ENCODE results near the gene PCDHGA7. TPM values are rescaled to one million over a fixed set of nuclear protein-coding genes. Genes with fewer than 3 reads are reported as not detected.

PCDHGA7 gene
- total RNA-seq, 1 experiment from 2014 or later: 1.6 TPM

- no peak for DNase-seq (ENCODE audit: low spot score)
- peaks cover 68% of the 10 kb centered on the region for H3K9me3 Mint-ChIP-seq
- no peak overlapping the region for H3K27ac Mint-ChIP-seq
- H3K36me3 Mint-ChIP-seq: peaks cover 64% of the 10 kb centered on the region
- H3K27me3 Mint-ChIP-seq (ENCODE audit: low read depth): peaks cover 27% of the 10 kb centered on the region
- POLR2A ChIA-PET: no interaction called here
- 0 out of 2 replicates have a peak, but pooled peaks have one; percentile 60 for TF ChIP-seq IRF2 (CRISPR knock-in tag; IDR thresholded peaks at IDR 0.05; ENCODE audit: borderline replicate concordance, low read depth)
- TF ChIP-seq, protein P1, sequence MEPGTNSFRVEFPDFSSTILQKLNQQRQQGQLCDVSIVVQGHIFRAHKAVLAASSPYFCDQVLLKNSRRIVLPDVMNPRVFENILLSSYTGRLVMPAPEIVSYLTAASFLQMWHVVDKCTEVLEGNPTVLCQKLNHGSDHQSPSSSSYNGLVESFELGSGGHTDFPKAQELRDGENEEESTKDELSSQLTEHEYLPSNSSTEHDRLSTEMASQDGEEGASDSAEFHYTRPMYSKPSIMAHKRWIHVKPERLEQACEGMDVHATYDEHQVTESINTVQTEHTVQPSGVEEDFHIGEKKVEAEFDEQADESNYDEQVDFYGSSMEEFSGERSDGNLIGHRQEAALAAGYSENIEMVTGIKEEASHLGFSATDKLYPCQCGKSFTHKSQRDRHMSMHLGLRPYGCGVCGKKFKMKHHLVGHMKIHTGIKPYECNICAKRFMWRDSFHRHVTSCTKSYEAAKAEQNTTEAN (CRISPR knock-in tag; IDR thresholded peaks at IDR 0.05): peak; percentile 30; the same call in 1 of the 2 replicates
- TF ChIP-seq, protein P2, sequence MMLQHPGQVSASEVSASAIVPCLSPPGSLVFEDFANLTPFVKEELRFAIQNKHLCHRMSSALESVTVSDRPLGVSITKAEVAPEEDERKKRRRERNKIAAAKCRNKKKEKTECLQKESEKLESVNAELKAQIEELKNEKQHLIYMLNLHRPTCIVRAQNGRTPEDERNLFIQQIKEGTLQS (CRISPR knock-in tag; conservative IDR thresholded peaks at IDR 0.05): 0 out of 2 replicates have a peak, but pooled peaks have one; percentile 59
- no peak for TF ChIP-seq ETV6 (CRISPR knock-in tag; IDR thresholded peaks at IDR 0.05)
- H3K4me3 Mint-ChIP-seq: peak overlapping the region; percentile 2; the same call in 1 of the 2 replicates
- no peak for ATAC-seq
- 0 out of 2 replicates have a peak, but pooled peaks cover 3% of the 10 kb centered on the region for H3K4me1 Mint-ChIP-seq
- CTCF ChIA-PET: interaction anchor here (1.1 to 3.5 kb wide), 7 partner anchors 15 to 178 kb away, joined by 3 to 24 read pairs (median 6); partner anchors contain the start of genes PCDHB14, PCDHGA6, PCDHGB3 and PCDHGB6
Measured at GRCh38 chr5:141389153-141390042, 6.9 kb downstream of the PCDHGA7 start.

DNA sequence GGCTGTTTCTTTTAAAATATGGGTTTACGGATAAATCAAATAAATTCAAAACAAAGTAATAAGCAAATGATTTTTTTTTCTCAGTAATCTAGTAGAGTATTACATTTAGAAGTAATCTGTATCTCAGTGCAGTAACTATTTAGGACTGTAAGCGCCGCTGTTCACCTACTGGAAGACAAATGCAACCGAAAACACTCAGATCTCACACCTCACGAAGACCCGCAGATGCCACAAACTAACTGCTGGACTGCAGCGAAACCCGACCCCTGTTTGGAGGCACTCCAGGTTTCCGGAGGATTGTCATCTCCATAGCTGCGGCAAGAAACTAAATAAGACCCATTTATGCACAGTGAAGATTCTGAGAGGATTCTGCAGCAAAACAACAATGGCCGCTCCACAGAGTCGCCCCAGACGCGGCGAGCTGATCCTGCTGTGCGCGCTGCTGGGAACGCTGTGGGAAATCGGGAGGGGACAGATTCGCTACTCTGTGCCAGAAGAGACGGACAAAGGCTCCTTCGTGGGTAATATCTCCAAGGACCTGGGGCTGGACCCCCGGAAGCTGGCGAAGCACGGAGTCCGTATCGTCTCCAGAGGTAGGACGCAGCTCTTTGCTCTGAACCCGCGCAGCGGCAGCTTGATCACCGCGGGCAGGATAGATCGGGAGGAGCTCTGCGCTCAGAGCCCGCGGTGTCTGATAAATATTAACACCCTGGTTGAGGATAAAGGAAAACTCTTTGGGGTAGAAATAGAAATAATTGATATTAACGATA lies 10.1 kb downstream of the PCDHGA7 start, which contains the start of gene PCDHGA8:
Gene PCDHGA8, plus strand, starts transcription at position 205 of the 770 bp plus-strand sequence. Its CDS starts 181 bp downstream, at position 386.
- CTCF ChIA-PET: interaction anchor here (1.2 to 3.5 kb wide), 4 partner anchors 10 to 237 kb away, joined by 3 to 17 read pairs (median 4); partner anchors contain the start of genes PCDHGA10, PCDHGA9 and PCDHGB6
- TF ChIP-seq AR (CRISPR knock-in tag; IDR thresholded peaks at IDR 0.05) (no peak), SMAD3 (CRISPR knock-in tag; IDR thresholded peaks at IDR 0.05; ENCODE audit: borderline replicate concordance) (no peak), FOXK1 (CRISPR knock-in tag; IDR thresholded peaks at IDR 0.05) (no peak), IRF1 (CRISPR knock-in tag; IDR thresholded peaks at IDR 0.05) (no peak), E2F4 (CRISPR knock-in tag; IDR thresholded peaks at IDR 0.05; ENCODE audit: borderline replicate concordance, low read depth) (no peak), E2F5 (CRISPR knock-in tag; IDR thresholded peaks at IDR 0.05) (no peak), FOXJ3 (CRISPR knock-in tag; IDR thresholded peaks at IDR 0.05; ENCODE audit: borderline replicate concordance) (no peak), ATF1 (CRISPR knock-in tag; IDR thresholded peaks at IDR 0.05) (no peak), ZNF416 (CRISPR knock-in tag; IDR thresholded peaks at IDR 0.05) (no peak), GABPB1 (CRISPR knock-in tag; IDR thresholded peaks at IDR 0.05) (no peak)
- TF ChIP-seq, protein P3, sequence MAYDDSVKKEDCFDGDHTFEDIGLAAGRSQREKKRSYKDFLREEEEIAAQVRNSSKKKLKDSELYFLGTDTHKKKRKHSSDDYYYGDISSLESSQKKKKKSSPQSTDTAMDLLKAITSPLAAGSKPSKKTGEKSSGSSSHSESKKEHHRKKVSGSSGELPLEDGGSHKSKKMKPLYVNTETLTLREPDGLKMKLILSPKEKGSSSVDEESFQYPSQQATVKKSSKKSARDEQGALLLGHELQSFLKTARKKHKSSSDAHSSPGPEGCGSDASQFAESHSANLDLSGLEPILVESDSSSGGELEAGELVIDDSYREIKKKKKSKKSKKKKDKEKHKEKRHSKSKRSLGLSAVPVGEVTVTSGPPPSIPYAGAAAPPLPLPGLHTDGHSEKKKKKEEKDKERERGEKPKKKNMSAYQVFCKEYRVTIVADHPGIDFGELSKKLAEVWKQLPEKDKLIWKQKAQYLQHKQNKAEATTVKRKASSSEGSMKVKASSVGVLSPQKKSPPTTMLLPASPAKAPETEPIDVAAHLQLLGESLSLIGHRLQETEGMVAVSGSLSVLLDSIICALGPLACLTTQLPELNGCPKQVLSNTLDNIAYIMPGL (CRISPR knock-in tag; IDR thresholded peaks at IDR 0.05): no peak
- TF ChIP-seq, protein P4, sequence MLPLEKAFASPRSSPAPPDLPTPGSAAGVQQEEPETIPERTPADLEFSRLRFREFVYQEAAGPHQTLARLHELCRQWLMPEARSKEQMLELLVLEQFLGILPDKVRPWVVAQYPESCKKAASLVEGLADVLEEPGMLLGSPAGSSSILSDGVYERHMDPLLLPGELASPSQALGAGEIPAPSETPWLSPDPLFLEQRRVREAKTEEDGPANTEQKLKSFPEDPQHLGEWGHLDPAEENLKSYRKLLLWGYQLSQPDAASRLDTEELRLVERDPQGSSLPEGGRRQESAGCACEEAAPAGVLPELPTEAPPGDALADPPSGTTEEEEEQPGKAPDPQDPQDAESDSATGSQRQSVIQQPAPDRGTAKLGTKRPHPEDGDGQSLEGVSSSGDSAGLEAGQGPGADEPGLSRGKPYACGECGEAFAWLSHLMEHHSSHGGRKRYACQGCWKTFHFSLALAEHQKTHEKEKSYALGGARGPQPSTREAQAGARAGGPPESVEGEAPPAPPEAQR (CRISPR knock-in tag; IDR thresholded peaks at IDR 0.05): no peak
- TF ChIP-seq, protein P5, sequence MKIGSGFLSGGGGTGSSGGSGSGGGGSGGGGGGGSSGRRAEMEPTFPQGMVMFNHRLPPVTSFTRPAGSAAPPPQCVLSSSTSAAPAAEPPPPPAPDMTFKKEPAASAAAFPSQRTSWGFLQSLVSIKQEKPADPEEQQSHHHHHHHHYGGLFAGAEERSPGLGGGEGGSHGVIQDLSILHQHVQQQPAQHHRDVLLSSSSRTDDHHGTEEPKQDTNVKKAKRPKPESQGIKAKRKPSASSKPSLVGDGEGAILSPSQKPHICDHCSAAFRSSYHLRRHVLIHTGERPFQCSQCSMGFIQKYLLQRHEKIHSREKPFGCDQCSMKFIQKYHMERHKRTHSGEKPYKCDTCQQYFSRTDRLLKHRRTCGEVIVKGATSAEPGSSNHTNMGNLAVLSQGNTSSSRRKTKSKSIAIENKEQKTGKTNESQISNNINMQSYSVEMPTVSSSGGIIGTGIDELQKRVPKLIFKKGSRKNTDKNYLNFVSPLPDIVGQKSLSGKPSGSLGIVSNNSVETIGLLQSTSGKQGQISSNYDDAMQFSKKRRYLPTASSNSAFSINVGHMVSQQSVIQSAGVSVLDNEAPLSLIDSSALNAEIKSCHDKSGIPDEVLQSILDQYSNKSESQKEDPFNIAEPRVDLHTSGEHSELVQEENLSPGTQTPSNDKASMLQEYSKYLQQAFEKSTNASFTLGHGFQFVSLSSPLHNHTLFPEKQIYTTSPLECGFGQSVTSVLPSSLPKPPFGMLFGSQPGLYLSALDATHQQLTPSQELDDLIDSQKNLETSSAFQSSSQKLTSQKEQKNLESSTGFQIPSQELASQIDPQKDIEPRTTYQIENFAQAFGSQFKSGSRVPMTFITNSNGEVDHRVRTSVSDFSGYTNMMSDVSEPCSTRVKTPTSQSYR (CRISPR knock-in tag; IDR thresholded peaks at IDR 0.05): no peak
- Mint-ChIP-seq H3K27me3 (ENCODE audit: low read depth) (peaks cover 23% of the 10 kb centered on the region), H3K4me1 (0 out of 2 replicates have a peak, but pooled peaks cover 3% of the 10 kb centered on the region), H3K27ac (no peak within 1 kb of the TSS), H3K9me3 (peaks cover 68% of the 10 kb centered on the region), H3K4me3 (no peak within 1 kb of the TSS), H3K36me3 (peaks cover 78% of the 10 kb centered on the region)
- DNase-seq (ENCODE audit: low spot score): no peak
- POLR2A ChIA-PET: no interaction called here
- ATAC-seq: no peak

All from WTC11 (cell line).